ENCODE data around the gene DHDH. TPM values are rescaled to one million over a fixed set of nuclear protein-coding genes. Genes with fewer than 3 reads are reported as not detected.

The DHDH gene
- total and polyA plus RNA-seq, 2 of the 13 experiments (the other 11 are each of a cell fraction or from before 2014, with no cell fraction given), result 0.13 to 0.91 TPM

GRCh38 chr19:48965040-48965805, 31.7 kb downstream of the DHDH start, which contains the start of gene FTL (continued):
- TF ChIP-seq NKX3-1 (CRISPR knock-in tag; IDR thresholded peaks at IDR 0.05) (peak; percentile 98), RBFOX2 (IDR thresholded peaks at IDR 0.05; ENCODE audit: low read depth, low read length) (peak; percentile 99), BRF2 (CRISPR knock-in tag; IDR thresholded peaks at IDR 0.05) (peak; percentile 75; the same call in 1 of the 2 replicates), ZSCAN9 (CRISPR knock-in tag; IDR thresholded peaks at IDR 0.05; ENCODE audit: borderline replicate concordance) (peak; percentile 87; the same call in 1 of the 2 replicates), ZSCAN25 (CRISPR knock-in tag; IDR thresholded peaks at IDR 0.05) (peak; percentile 58), ESRRA (CRISPR knock-in tag; IDR thresholded peaks at IDR 0.05; ENCODE audit: low read depth) (peak; percentile 63; the same call in 1 of the 2 replicates), MTA1 (CRISPR knock-in tag; IDR thresholded peaks at IDR 0.05; ENCODE audit: borderline replicate concordance) (no peak; the same call in 1 of the 2 replicates), ZNF703 (CRISPR knock-in tag; IDR thresholded peaks at IDR 0.05; ENCODE audit: borderline replicate concordance) (peak; percentile 84; the same call in 1 of the 2 replicates), TGIF2 (CRISPR knock-in tag; IDR thresholded peaks at IDR 0.05) (peak; percentile 89), ZNF558 (CRISPR knock-in tag; IDR thresholded peaks at IDR 0.05; ENCODE audit: borderline replicate concordance) (peak; percentile 74; the same call in 1 of the 2 replicates), REXO4 (CRISPR knock-in tag; IDR thresholded peaks at IDR 0.05; ENCODE audit: borderline replicate concordance) (peak; percentile 63), ZNF800 (CRISPR knock-in tag; IDR thresholded peaks at IDR 0.05) (peak; percentile 79; the same call in 1 of the 2 replicates), SP4 (CRISPR knock-in tag; IDR thresholded peaks at IDR 0.05) (peak; percentile 96), HNRNPL (IDR thresholded peaks at IDR 0.05; ENCODE audit: low read depth, low read length) (peak; percentile 86; the same call in 1 of the 2 replicates)
- TF ChIP-seq, protein P1, sequence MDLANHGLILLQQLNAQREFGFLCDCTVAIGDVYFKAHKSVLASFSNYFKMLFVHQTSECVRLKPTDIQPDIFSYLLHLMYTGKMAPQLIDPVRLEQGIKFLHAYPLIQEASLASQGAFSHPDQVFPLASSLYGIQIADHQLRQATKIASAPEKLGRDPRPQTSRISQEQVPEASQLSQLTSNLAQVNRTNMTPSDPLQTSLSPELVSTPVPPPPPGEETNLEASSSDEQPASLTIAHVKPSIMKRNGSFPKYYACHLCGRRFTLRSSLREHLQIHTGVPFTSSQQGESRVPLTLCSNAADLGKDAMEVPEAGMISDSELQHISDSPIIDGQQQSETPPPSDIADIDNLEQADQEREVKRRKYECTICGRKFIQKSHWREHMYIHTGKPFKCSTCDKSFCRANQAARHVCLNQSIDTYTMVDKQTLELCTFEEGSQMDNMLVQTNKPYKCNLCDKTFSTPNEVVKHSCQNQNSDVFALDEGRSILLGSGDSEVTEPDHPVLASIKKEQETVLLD (CRISPR knock-in tag; IDR thresholded peaks at IDR 0.05; ENCODE audit: low read depth), result peak; percentile 34
- TF ChIP-seq, protein P2, sequence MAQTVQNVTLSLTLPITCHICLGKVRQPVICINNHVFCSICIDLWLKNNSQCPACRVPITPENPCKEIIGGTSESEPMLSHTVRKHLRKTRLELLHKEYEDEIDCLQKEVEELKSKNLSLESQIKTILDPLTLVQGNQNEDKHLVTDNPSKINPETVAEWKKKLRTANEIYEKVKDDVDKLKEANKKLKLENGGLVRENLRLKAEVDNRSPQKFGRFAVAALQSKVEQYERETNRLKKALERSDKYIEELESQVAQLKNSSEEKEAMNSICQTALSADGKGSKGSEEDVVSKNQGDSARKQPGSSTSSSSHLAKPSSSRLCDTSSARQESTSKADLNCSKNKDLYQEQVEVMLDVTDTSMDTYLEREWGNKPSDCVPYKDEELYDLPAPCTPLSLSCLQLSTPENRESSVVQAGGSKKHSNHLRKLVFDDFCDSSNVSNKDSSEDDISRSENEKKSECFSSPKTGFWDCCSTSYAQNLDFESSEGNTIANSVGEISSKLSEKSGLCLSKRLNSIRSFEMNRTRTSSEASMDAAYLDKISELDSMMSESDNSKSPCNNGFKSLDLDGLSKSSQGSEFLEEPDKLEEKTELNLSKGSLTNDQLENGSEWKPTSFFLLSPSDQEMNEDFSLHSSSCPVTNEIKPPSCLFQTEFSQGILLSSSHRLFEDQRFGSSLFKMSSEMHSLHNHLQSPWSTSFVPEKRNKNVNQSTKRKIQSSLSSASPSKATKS (CRISPR knock-in tag; IDR thresholded peaks at IDR 0.05), result no peak
- TF ChIP-seq, protein P3, sequence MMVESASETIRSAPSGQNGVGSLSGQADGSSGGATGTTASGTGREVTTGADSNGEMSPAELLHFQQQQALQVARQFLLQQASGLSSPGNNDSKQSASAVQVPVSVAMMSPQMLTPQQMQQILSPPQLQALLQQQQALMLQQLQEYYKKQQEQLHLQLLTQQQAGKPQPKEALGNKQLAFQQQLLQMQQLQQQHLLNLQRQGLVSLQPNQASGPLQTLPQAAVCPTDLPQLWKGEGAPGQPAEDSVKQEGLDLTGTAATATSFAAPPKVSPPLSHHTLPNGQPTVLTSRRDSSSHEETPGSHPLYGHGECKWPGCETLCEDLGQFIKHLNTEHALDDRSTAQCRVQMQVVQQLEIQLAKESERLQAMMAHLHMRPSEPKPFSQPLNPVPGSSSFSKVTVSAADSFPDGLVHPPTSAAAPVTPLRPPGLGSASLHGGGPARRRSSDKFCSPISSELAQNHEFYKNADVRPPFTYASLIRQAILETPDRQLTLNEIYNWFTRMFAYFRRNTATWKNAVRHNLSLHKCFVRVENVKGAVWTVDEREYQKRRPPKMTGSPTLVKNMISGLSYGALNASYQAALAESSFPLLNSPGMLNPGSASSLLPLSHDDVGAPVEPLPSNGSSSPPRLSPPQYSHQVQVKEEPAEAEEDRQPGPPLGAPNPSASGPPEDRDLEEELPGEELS (CRISPR knock-in tag; IDR thresholded peaks at IDR 0.05), result peak; percentile 72; the same call in 1 of the 2 replicates
